ENCODE measurements around the gene TUBGCP6.

TUBGCP6 gene

GRCh38 chr22:50229370-50229769 is 15.5 kb downstream of the TUBGCP6 start:
- no peak for DNase-seq (ENCODE audit: low read depth)
- H3K4me3 ChIP-seq (ENCODE audit: low read depth, low read length), result no peak overlapping the region
- TF ChIP-seq CTCF (IDR thresholded peaks at IDR 0.05; ENCODE audit: control insufficient read depth, extremely low read depth, insufficient read depth), result no peak

GRCh38 chr22:50228366-50228765 is 16.5 kb downstream of the TUBGCP6 start:
- no peak for DNase-seq (ENCODE audit: low read depth)
- no peak overlapping the region for H3K4me3 ChIP-seq (ENCODE audit: low read depth, low read length)
- TF ChIP-seq CTCF (IDR thresholded peaks at IDR 0.05; ENCODE audit: control insufficient read depth, extremely low read depth, insufficient read depth), result no peak

- H3K4me3 ChIP-seq (ENCODE audit: low read depth, low read length), result no peak overlapping the region
- no peak for DNase-seq (ENCODE audit: low read depth)
- TF ChIP-seq CTCF (IDR thresholded peaks at IDR 0.05; ENCODE audit: control insufficient read depth, extremely low read depth, insufficient read depth), result no peak
Measured at GRCh38 chr22:50227579-50228215, 17.1 kb downstream of the TUBGCP6 start.

- no peak for TF ChIP-seq CTCF (IDR thresholded peaks at IDR 0.05; ENCODE audit: control insufficient read depth, extremely low read depth, insufficient read depth)
- DNase-seq (ENCODE audit: low read depth), result no peak
- H3K4me3 ChIP-seq (ENCODE audit: low read depth, low read length), result no peak overlapping the region
Measured at GRCh38 chr22:50226875-50227165, 18.0 kb downstream of the TUBGCP6 start.

GRCh38 chr22:50226063-50226874 is 18.6 kb downstream of the TUBGCP6 start:
- TF ChIP-seq CTCF (IDR thresholded peaks at IDR 0.05; ENCODE audit: control insufficient read depth, extremely low read depth, insufficient read depth), result no peak
- H3K4me3 ChIP-seq (ENCODE audit: low read depth, low read length), result no peak overlapping the region
- no peak for DNase-seq (ENCODE audit: low read depth)

GRCh38 chr22:50225200-50225969 is 19.4 kb downstream of the TUBGCP6 start:
- no peak for TF ChIP-seq CTCF (IDR thresholded peaks at IDR 0.05; ENCODE audit: control insufficient read depth, extremely low read depth, insufficient read depth)
- no peak for DNase-seq (ENCODE audit: low read depth)
- no peak overlapping the region for H3K4me3 ChIP-seq (ENCODE audit: low read depth, low read length)
